Astrocyte of the cerebellum (primary cell): ENCODE results near the gene SEMA4F.

Experiments used
- DNase-seq: peaks from one replicate; pipeline ENCODE4 v3.0.0-alpha.2; 2011; ENCODE audit warnings: low read depth
- H3K4me3 ChIP-seq: 2 replicates; pipeline ENCODE4 v1.5.1; 2011; ENCODE audit warnings: mild to moderate bottlenecking, low read depth, low read length, moderate library complexity
- in situ Hi-C: cut with HindIII; loops from 2 replicates; pipeline ENCODE4 v1.10.0; 2017; ENCODE audit warnings: low sequenced_read_pairs
- TF ChIP-seq, protein P1 (sequence below): IDR thresholded peaks from 2 replicates; pipeline ENCODE4 v1.5.1; 2012; ENCODE audit warnings: low read length, low read depth, moderate library complexity, mild to moderate bottlenecking; ENCODE audit errors: missing control alignments

SEMA4F gene

DNA sequence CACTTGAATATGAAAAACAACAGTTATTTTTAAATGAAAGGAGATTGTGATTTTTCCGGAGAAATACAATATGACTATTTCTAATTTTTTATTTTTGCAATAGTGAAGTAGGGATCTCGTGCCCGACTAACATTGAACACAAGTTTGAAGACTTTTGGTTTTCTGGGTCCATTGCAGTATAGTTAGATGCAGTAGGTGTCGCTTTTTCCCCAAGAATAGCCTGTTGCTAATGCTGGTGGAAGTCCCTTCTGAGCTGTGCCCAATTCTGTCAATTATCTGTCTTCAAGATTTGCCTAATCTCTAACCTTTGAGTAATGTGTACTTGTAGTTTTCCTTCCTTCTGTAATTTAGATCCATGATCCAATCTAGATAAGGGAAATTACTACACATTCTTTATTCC, 36.5 kb downstream of the SEMA4F start:
- in situ Hi-C loops: loop anchor here (5.0 kb wide), 2 partner anchors 48 to 167 kb away; no protein-coding TSS in a partner anchor
- no peak overlapping the region for H3K4me3 ChIP-seq
- TF ChIP-seq, protein P1, sequence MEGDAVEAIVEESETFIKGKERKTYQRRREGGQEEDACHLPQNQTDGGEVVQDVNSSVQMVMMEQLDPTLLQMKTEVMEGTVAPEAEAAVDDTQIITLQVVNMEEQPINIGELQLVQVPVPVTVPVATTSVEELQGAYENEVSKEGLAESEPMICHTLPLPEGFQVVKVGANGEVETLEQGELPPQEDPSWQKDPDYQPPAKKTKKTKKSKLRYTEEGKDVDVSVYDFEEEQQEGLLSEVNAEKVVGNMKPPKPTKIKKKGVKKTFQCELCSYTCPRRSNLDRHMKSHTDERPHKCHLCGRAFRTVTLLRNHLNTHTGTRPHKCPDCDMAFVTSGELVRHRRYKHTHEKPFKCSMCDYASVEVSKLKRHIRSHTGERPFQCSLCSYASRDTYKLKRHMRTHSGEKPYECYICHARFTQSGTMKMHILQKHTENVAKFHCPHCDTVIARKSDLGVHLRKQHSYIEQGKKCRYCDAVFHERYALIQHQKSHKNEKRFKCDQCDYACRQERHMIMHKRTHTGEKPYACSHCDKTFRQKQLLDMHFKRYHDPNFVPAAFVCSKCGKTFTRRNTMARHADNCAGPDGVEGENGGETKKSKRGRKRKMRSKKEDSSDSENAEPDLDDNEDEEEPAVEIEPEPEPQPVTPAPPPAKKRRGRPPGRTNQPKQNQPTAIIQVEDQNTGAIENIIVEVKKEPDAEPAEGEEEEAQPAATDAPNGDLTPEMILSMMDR: peak; percentile 81
- peak; percentile 28 for DNase-seq

DNA sequence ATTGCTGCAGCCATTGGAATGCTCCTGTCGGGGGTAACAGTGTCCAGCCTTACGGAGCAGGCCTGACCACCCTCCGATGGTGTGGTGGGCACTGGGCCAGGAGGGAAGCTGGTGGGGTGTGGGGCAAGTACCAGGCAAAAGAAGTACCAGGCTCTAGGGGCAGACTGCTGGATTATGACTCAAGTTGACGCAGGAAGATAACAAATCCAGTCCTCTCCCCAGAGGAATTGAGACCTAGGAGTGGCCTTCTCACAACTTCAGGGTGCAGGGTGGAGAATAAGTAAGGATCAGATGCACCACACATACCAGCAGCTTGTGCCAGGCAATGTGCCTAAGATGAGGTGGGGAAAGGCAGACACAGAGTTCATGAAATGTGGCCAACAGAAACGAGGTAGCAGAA, 37.9 kb downstream of the SEMA4F start:
- no peak overlapping the region for H3K4me3 ChIP-seq
- DNase-seq: no peak
- TF ChIP-seq, protein P1: no peak
- in situ Hi-C loops: loop anchor here (5.0 kb wide), 2 partner anchors 50 to 165 kb away; no protein-coding TSS in a partner anchor

DNA sequence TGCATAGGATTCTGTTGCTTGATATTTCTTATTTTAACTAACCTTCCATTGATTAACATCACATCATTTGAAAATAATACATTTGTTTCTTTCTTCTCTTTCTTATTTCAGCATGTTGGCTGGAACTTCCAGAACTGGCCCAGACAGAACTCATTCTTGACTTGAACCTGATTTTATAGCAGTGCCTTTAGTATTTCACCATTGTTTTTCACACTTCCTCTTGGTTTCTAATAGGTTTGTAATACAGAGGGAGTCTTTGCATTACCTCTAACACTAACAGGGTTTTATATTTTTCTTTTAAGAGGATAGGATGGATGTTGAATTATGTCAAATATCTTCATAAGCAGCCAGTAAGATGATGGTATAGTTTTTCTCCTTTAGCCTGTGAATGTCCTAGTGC, 39.2 kb downstream of the SEMA4F start:
- in situ Hi-C loops: loop anchor here (5.0 kb wide), 2 partner anchors 51 to 164 kb away; no protein-coding TSS in a partner anchor
- no peak for DNase-seq
- TF ChIP-seq, protein P1: no peak
- H3K4me3 ChIP-seq: no peak overlapping the region

DNA sequence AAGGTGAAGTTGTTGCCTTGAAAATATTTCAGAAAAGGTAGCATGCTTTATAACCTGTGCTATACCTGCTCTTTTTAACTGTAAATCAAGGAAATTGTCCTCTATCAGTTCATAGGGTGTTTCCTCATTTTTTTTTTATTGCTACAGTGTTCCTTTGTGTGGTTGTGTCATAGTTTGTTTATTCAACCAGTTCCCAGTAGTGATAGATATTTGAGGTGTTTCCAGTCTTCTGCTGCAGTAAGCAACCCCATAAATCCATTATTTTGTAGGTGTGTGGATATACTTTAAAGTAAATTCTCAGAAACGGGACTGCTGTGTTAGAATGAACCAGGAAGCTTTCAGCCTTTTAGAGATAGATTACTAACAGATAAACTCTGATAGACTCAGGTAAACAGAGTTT, 39.6 kb downstream of the SEMA4F start:
- H3K4me3 ChIP-seq: no peak overlapping the region
- TF ChIP-seq, protein P1: no peak
- in situ Hi-C loops: loop anchor here (5.0 kb wide), 2 partner anchors 51 to 164 kb away; no protein-coding TSS in a partner anchor
- no peak for DNase-seq

DNA sequence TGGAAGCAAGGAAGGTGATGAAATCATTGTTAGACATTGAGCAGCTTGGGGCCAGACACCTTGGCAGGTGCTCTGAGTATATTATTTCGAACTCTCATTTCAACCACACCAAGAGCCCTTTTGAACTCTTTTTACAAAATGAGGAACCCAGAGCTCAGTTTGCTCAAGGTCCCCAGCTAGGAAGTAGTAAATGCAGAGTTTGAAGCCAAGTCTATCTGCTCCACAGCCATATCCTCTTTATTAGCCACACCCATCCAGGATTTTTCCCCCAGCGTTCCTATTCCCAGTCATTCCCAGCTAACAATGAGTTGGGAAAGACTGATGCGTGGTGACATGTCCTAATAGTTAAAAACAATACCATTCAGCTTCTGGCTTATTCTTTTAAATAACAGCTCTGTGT, 40.2 kb downstream of the SEMA4F start:
- no peak overlapping the region for H3K4me3 ChIP-seq
- no peak for DNase-seq
- TF ChIP-seq, protein P1: no peak
- in situ Hi-C loops: loop anchor here (5.0 kb wide), 2 partner anchors 52 to 163 kb away; no protein-coding TSS in a partner anchor

DNA sequence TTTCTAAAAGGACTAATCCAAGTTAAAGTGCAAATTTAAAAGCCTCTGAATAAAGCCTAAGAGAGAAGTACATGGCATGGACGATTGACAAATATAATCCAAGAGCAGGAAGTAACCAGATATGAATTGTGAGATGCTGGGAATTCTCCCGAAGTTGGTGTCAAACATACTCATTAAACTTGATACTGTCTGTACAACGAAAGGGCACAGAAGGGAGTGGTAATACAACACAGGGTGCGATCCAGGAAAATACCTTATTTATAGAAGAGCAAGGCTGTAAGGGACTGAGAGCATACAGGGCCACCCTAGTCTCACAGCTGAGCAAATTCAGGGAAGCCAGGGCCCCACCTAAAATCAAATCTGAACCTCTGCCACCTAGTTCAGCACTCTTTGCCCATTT, 41.6 kb downstream of the SEMA4F start:
- no peak overlapping the region for H3K4me3 ChIP-seq
- TF ChIP-seq, protein P1: no peak
- DNase-seq: no peak
- in situ Hi-C loops: no loop called here
